Measurements from ENCODE around the gene TNFRSF11A. TPM values are rescaled to one million over a fixed set of nuclear protein-coding genes. Genes with fewer than 3 reads are reported as not detected.

The TNFRSF11A gene
- total RNA-seq, 4 donors from 2014 or later, result 1.4 to 3.2 (median 1.8) TPM; not detected in 1

DNA sequence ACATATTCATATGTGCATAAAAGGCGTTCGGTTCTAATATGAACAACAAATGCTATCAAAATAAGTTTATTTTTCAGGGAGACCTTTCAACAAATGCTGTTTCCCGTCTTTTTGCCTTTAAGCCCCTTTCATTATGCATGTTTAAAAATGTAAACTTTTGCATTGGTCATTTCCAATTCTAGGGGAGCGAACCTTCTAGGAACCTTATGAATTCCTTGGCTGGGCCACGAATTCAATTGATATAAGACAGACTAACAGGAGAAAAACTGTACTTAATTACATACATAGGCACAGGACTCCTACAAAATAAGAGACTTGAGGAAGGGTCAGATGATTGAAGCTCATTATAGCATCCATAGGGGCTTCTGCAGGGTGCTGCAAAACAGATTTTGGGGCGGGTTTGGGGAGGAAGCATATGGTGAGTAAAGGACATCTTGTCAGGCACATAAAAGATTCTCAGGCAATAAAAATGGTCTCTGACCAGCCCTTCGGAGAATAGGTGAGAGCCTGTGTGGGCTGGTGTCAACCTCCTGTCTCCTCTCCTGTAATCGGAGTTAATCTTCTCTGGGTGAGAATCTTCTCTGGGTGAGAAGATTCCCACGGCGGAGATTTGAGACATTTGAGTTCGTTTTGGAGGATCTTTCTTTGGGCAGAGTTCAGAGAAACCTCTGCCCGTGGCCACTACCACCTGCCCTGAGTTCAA, 1.7 kb downstream of the TNFRSF11A start:
- intact Hi-C loops (cut with DNase I; ENCODE audit: low total_unique reads), result no loop called here

DNA sequence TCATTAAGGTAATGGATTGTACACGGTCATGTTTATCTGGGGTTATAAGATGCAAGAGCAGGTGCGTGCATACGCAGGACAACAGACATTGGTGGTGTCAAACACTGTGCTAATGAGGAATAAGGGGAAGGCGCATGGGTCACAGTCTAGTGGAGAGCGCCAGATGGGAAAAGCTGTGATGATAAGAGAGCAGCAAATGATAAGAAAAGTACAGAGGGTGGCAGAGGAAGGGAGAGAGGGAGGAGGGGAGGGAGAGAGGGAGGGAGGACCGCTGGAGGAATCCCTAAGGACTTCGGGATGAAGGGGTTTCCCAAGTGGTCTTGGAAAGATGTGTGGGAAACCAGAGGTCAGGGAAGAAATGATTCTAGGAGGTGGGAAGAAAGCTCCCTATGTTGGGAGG, 2.9 kb downstream of the TNFRSF11A start:
- in situ Hi-C loops (cut with MboI; ENCODE audit: low sequenced_read_pairs in 4 of 4), result no loop called here
- no peak for ATAC-seq
- Histone ChIP-seq H3K9me3 (no peaks in the 10 kb centered on the region), H3K4me1 (peaks cover 15 to 24% of the 10 kb centered on the region in 2 donors), H3K36me3 (no peaks in the 10 kb centered on the region), H3K27me3 (peaks cover 70 to 80% (median 77%) of the 10 kb centered on the region in 3 donors), H3K4me3 (no peak overlapping the region), H3K27ac (no peak overlapping the region)
- TF ChIP-seq, protein P1, sequence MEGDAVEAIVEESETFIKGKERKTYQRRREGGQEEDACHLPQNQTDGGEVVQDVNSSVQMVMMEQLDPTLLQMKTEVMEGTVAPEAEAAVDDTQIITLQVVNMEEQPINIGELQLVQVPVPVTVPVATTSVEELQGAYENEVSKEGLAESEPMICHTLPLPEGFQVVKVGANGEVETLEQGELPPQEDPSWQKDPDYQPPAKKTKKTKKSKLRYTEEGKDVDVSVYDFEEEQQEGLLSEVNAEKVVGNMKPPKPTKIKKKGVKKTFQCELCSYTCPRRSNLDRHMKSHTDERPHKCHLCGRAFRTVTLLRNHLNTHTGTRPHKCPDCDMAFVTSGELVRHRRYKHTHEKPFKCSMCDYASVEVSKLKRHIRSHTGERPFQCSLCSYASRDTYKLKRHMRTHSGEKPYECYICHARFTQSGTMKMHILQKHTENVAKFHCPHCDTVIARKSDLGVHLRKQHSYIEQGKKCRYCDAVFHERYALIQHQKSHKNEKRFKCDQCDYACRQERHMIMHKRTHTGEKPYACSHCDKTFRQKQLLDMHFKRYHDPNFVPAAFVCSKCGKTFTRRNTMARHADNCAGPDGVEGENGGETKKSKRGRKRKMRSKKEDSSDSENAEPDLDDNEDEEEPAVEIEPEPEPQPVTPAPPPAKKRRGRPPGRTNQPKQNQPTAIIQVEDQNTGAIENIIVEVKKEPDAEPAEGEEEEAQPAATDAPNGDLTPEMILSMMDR (IDR thresholded peaks at IDR 0.05 in 4 of 5, conservative IDR thresholded peaks at IDR 0.05 in 1 of 5), result no peak
- TF ChIP-seq POLR2A (IDR thresholded peaks at IDR 0.05), result no peak
- intact Hi-C loops (cut with DNase I; ENCODE audit: low total_unique reads), result no loop called here
- DNase-seq, result no peak

More for the DNA sequence above, 1.7 kb downstream of the TNFRSF11A start:
- Histone ChIP-seq H3K36me3 (no peaks in the 10 kb centered on the region), H3K4me1 (peaks cover 15 to 24% of the 10 kb centered on the region in 2 donors), H3K27ac (no peak overlapping the region), H3K9me3 (no peaks in the 10 kb centered on the region), H3K27me3 (peaks cover 71 to 81% (median 72%) of the 10 kb centered on the region in 3 donors), H3K4me3 (peak overlapping the region in 1 of 4 donors; percentile 52)
- no peak for DNase-seq
- in situ Hi-C loops (cut with MboI; ENCODE audit: low sequenced_read_pairs in 4 of 4), result no loop called here
- TF ChIP-seq, protein P1 (IDR thresholded peaks at IDR 0.05 in 4 of 5, conservative IDR thresholded peaks at IDR 0.05 in 1 of 5), result no peak
- no peak for TF ChIP-seq POLR2A (IDR thresholded peaks at IDR 0.05)
- ATAC-seq, result no peak

DNA sequence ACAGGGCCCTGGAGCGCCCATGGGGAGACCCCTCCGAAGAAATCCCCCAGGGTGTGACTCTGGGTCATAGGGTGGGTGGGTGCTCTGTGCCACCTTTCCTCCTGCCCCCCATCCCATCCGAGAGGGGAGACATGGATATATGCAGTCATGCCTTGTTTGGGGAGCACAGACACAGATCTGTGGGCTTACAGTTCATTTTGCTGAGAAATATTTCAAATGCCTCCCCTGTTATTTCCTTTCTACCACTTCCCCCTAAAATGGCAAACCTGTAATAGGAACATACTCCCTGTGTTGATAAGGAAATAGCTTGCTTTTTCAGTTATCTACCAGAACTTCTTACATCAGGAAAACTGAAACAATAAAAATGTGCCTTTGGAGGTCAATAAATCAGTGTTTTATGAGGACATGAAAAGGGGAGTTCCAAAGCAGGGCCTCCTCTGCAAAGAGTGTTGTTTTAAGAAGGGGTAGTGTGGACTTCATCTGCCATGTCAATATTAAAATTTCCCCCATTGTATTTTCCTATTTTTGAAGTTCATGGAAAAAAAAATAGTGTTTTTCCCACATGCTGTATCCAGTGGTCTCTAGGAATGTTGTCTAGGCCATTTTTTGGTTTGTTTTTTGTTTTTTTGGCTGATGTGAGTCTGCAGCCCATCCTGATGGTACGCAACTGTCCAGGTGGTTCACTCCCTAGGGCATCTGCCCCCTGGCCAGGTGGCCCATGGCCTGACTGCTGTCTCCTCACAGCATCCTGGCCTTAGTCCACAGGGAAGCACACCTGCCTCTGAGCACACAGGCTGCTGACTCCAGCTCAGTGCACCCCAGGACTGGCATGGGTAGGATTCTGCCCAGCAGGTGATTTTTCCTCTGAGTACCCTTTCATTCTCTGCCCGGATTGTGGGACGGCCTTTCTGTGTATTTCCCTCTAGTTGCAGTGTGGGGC, 3.7 kb downstream of the TNFRSF11A start:
- Histone ChIP-seq H3K27ac (no peak overlapping the region), H3K4me3 (no peak overlapping the region), H3K36me3 (no peaks in the 10 kb centered on the region), H3K27me3 (peaks cover 65 to 74% (median 71%) of the 10 kb centered on the region in 3 donors), H3K4me1 (peaks cover 15 to 24% of the 10 kb centered on the region in 2 donors), H3K9me3 (no peaks in the 10 kb centered on the region)
- TF ChIP-seq, protein P1 (IDR thresholded peaks at IDR 0.05 in 4 of 5, conservative IDR thresholded peaks at IDR 0.05 in 1 of 5), result no peak
- TF ChIP-seq POLR2A (IDR thresholded peaks at IDR 0.05), result no peak
- ATAC-seq, result no peak
- intact Hi-C loops (cut with DNase I; ENCODE audit: low total_unique reads), result no loop called here
- in situ Hi-C loops (cut with MboI; ENCODE audit: low sequenced_read_pairs in 4 of 4), result no loop called here
- no peak for DNase-seq

DNA sequence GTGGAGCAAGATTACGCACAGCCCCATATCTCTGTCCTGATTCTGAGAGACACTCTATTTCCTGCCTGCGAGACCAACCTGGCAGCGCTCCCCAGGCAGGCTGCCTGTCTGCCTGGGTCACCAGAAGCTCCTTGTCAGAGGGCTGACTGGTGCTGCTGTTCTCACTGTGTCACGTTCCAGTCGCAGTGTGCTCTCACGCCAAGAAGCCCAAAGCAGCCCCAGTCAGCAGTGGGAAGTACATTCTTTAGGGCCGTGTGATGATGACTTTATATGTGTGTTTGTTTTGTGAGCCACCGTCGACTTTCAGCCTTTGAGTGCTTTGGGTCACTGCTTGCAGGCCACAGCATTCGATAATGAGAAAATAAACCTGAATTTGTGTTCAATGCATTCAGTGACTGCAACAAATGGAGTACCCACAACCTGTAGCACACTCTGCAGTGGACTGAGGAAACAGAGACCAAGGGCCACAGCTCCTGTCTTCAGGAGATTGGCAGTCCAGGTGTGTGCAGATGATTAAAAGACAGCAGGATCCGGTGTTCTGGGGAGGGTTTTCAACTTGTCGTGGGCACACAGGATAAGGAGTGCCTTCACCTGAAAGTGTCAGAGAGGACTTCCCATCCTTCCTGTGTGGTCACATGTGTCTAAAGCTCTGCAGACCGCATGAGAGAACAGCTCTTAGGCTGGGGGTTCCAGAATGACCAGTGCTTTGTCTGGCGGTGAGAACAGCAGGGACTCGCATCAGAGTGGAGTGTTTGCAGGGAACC, 4.8 kb downstream of the TNFRSF11A start:
- H3K4me1 ChIP-seq, result peaks cover 15 to 22% of the 10 kb centered on the region in 2 donors
- H3K4me3 ChIP-seq, result no peak overlapping the region
- no peaks in the 10 kb centered on the region for H3K36me3 ChIP-seq
- in situ Hi-C loops (cut with MboI; ENCODE audit: low sequenced_read_pairs in 4 of 4), result no loop called here
- ATAC-seq (no peak), DNase-seq (no peak)
- no peak overlapping the region for H3K27ac ChIP-seq
- TF ChIP-seq, protein P1 (IDR thresholded peaks at IDR 0.05 in 4 of 5, conservative IDR thresholded peaks at IDR 0.05 in 1 of 5), result no peak
- no peak for TF ChIP-seq POLR2A (IDR thresholded peaks at IDR 0.05)
- peaks cover 57 to 65% (median 61%) of the 10 kb centered on the region in 3 donors for H3K27me3 ChIP-seq
- H3K9me3 ChIP-seq, result no peaks in the 10 kb centered on the region
- intact Hi-C loops (cut with DNase I; ENCODE audit: low total_unique reads), result loop anchor here (5.0 kb wide), 1 partner anchor 387 kb away; the partner anchor contains the start of gene PHLPP1

All from gastrocnemius medialis (tissue), 4 donors.